ENCODE results near the gene COQ8A.

The COQ8A gene

GRCh38 chr1:226983992-226984364, 43.9 kb downstream of the COQ8A start:
- Histone ChIP-seq H3K27ac (no peak overlapping the region), H3K36me3 (peaks cover 18 to 86% (median 48%) of the 10 kb centered on the region in 3 donors), H3K9me3 (no peaks in the 10 kb centered on the region), H3K27me3 (no peaks in the 10 kb centered on the region), H3K4me3 (no peak overlapping the region), H3K4me1 (peaks cover 0 to 31% (median 10%) of the 10 kb centered on the region in 4 donors)
- DNase-seq = no peak
- no peak for TF ChIP-seq CTCF (IDR thresholded peaks at IDR 0.05)
- intact Hi-C loops (cut with DNase I; ENCODE audit: low total_unique reads) = no loop called here

GRCh38 chr1:226984521-226985238, 44.6 kb downstream of the COQ8A start:
- Histone ChIP-seq H3K27me3 (no peaks in the 10 kb centered on the region), H3K27ac (peak overlapping the region in 1 of 2 donors; percentile 5), H3K4me3 (no peak overlapping the region), H3K9me3 (no peaks in the 10 kb centered on the region), H3K36me3 (peaks cover 18 to 79% (median 48%) of the 10 kb centered on the region in 3 donors), H3K4me1 (peaks cover 0 to 31% (median 14%) of the 10 kb centered on the region in 4 donors)
- intact Hi-C loops (cut with DNase I; ENCODE audit: low total_unique reads) = no loop called here
- no peak for TF ChIP-seq CTCF (IDR thresholded peaks at IDR 0.05)
- DNase-seq = no peak

GRCh38 chr1:226985239-226985838, 45.2 kb downstream of the COQ8A start:
- Histone ChIP-seq H3K36me3 (peaks cover 18 to 76% (median 48%) of the 10 kb centered on the region in 3 donors), H3K9me3 (no peaks in the 10 kb centered on the region), H3K27me3 (no peaks in the 10 kb centered on the region), H3K4me3 (no peak overlapping the region), H3K27ac (peak overlapping the region; percentile 5 to 8), H3K4me1 (peaks cover 0 to 30% (median 19%) of the 10 kb centered on the region in 4 donors)
- intact Hi-C loops (cut with DNase I; ENCODE audit: low total_unique reads) = no loop called here
- TF ChIP-seq CTCF (IDR thresholded peaks at IDR 0.05) = no peak
- no peak for DNase-seq

GRCh38 chr1:226985839-226986463, 45.9 kb downstream of the COQ8A start:
- peaks cover 18 to 70% (median 48%) of the 10 kb centered on the region in 3 donors for H3K36me3 ChIP-seq
- H3K27me3 ChIP-seq = no peaks in the 10 kb centered on the region
- peak overlapping the region; percentile 8 to 21 for H3K27ac ChIP-seq
- no peak overlapping the region for H3K4me3 ChIP-seq
- intact Hi-C loops (cut with DNase I; ENCODE audit: low total_unique reads) = no loop called here
- TF ChIP-seq CTCF (IDR thresholded peaks at IDR 0.05) = no peak
- no peak for DNase-seq
- peaks cover 0 to 28% (median 24%) of the 10 kb centered on the region in 4 donors for H3K4me1 ChIP-seq
- H3K9me3 ChIP-seq = no peaks in the 10 kb centered on the region

- H3K4me1 ChIP-seq = peaks cover 0 to 28% (median 24%) of the 10 kb centered on the region in 4 donors
- no peak for TF ChIP-seq CTCF (IDR thresholded peaks at IDR 0.05)
- no peaks in the 10 kb centered on the region for H3K27me3 ChIP-seq
- no peak for DNase-seq
- intact Hi-C loops (cut with DNase I; ENCODE audit: low total_unique reads) = no loop called here
- no peak overlapping the region for H3K4me3 ChIP-seq
- no peaks in the 10 kb centered on the region for H3K9me3 ChIP-seq
- H3K27ac ChIP-seq = peak overlapping the region in 1 of 2 donors; percentile 21
- H3K36me3 ChIP-seq = peaks cover 18 to 67% (median 48%) of the 10 kb centered on the region in 3 donors
These were observed 46.5 kb downstream of the COQ8A start for GRCh38 chr1:226986496-226987178.
